Measurements from ENCODE around the gene C7orf57.
A peak's percentile ranks its signal among the peaks of the same experiment; 100 is the strongest.
"Not testable (repeated sequence)": the region's sequence is repeated elsewhere in the genome, so short reads cannot be mapped to it uniquely, and the experiment has no call there.

The C7orf57 gene

GRCh38 chr7:48077423-48077822 lies 42.1 kb downstream of the C7orf57 start:
- H3K23ac ChIP-seq (ENCODE audit: low read length in 2 of 2): no peak overlapping the region
- H3K36me3 ChIP-seq (ENCODE audit: control insufficient read depth in 1 of 2, insufficient read depth in 2 of 2, low read depth in 1 of 2, low read length in 2 of 2): no peaks in the 10 kb centered on the region
- no peaks in the 10 kb centered on the region for H3K79me1 ChIP-seq (replicated peaks; ENCODE audit: low read length, poor library complexity, severe bottlenecking)
- peaks cover 2% of the 10 kb centered on the region for H3K9me3 ChIP-seq (ENCODE audit: control insufficient read depth, low read length)
- no peak overlapping the region for H2AFZ ChIP-seq (ENCODE audit: low read depth, low read length)
- H3K14ac ChIP-seq (ENCODE audit: low read length in 2 of 2): no peak overlapping the region
- WGBS: 70% methylated on average over 1 of the region's 1 CpG
- no peak for DNase-seq
- H3K9ac ChIP-seq (ENCODE audit: low read length): no peak overlapping the region
- peaks cover 0 to 8% of the 10 kb centered on the region in 2 experiments for H3K27me3 ChIP-seq (ENCODE audit: control insufficient read depth in 1 of 2, insufficient read depth in 1 of 2, low read length in 2 of 2)
- H2BK120ac ChIP-seq (ENCODE audit: low read depth, low read length): no peak overlapping the region
- no peak overlapping the region for H3K27ac ChIP-seq (ENCODE audit: low read length, poor library complexity, severe bottlenecking)
- no peak overlapping the region for H3K4me2 ChIP-seq (ENCODE audit: low read length, poor library complexity, severe bottlenecking)
- no peak overlapping the region for H2BK15ac ChIP-seq (ENCODE audit: low read depth, poor library complexity, severe bottlenecking)
- H3K4me3 ChIP-seq (ENCODE audit: insufficient read depth in 1 of 2, low read depth in 1 of 2, low read length in 2 of 2): no peak overlapping the region
- H3K18ac ChIP-seq (ENCODE audit: low read depth in 1 of 2, low read length in 2 of 2): no peak overlapping the region
- no peak overlapping the region for H2AK5ac ChIP-seq (ENCODE audit: low read length, severe bottlenecking)
- no peak overlapping the region for H2BK12ac ChIP-seq (ENCODE audit: low read length in 2 of 2)
- no peak overlapping the region for H3K4ac ChIP-seq (ENCODE audit: low read depth in 1 of 2, low read length in 2 of 2)
- H2BK5ac ChIP-seq (ENCODE audit: low read depth, low read length, poor library complexity, severe bottlenecking): no peak overlapping the region
- H3K4me1 ChIP-seq (ENCODE audit: control insufficient read depth, insufficient read depth, low read depth, low read length): no peaks in the 10 kb centered on the region
- no peak overlapping the region for H4K8ac ChIP-seq (ENCODE audit: low read length)
- no peak overlapping the region for H4K91ac ChIP-seq (ENCODE audit: low read length)

- no peaks in the 10 kb centered on the region for H3K9me3 ChIP-seq (ENCODE audit: control insufficient read depth, low read length)
- H3K4me2 ChIP-seq (ENCODE audit: low read length, poor library complexity, severe bottlenecking): no peak overlapping the region
- no peak overlapping the region for H3K23ac ChIP-seq (ENCODE audit: low read length in 2 of 2)
- H2BK120ac ChIP-seq (ENCODE audit: low read depth, low read length): no peak overlapping the region
- H3K27ac ChIP-seq (ENCODE audit: low read length, poor library complexity, severe bottlenecking): no peak overlapping the region
- no peak overlapping the region for H2BK15ac ChIP-seq (ENCODE audit: low read depth, poor library complexity, severe bottlenecking)
- H3K4me3 ChIP-seq (ENCODE audit: insufficient read depth in 1 of 2, low read depth in 1 of 2, low read length in 2 of 2): no peak overlapping the region
- no peak overlapping the region for H2BK12ac ChIP-seq (ENCODE audit: low read length in 2 of 2)
- whole genome bisulfite sequencing: 100% methylated on average over 2 of the region's 2 CpGs
- H4K8ac ChIP-seq (ENCODE audit: low read length): no peak overlapping the region
- H2AFZ ChIP-seq (ENCODE audit: low read depth, low read length): no peak overlapping the region
- no peak overlapping the region for H3K9ac ChIP-seq (ENCODE audit: low read length)
- H3K4me1 ChIP-seq (ENCODE audit: control insufficient read depth, insufficient read depth, low read depth, low read length): peaks cover 3% of the 10 kb centered on the region
- H3K27me3 ChIP-seq (ENCODE audit: control insufficient read depth in 1 of 2, insufficient read depth in 1 of 2, low read length in 2 of 2): peaks cover 0 to 8% of the 10 kb centered on the region in 2 experiments
- H3K79me1 ChIP-seq (replicated peaks; ENCODE audit: low read length, poor library complexity, severe bottlenecking): no peaks in the 10 kb centered on the region
- no peak overlapping the region for H2BK5ac ChIP-seq (ENCODE audit: low read depth, low read length, poor library complexity, severe bottlenecking)
- no peak overlapping the region for H4K91ac ChIP-seq (ENCODE audit: low read length)
- H3K18ac ChIP-seq (ENCODE audit: low read depth in 1 of 2, low read length in 2 of 2): no peak overlapping the region
- no peak overlapping the region for H3K4ac ChIP-seq (ENCODE audit: low read depth in 1 of 2, low read length in 2 of 2)
- H3K36me3 ChIP-seq (ENCODE audit: control insufficient read depth in 1 of 2, insufficient read depth in 2 of 2, low read depth in 1 of 2, low read length in 2 of 2): no peaks in the 10 kb centered on the region
- no peak for DNase-seq
- H2AK5ac ChIP-seq (ENCODE audit: low read length, severe bottlenecking): no peak overlapping the region
- H3K14ac ChIP-seq (ENCODE audit: low read length in 2 of 2): no peak overlapping the region
Measured at GRCh38 chr7:48078470-48078869, 43.1 kb downstream of the C7orf57 start.

GRCh38 chr7:48082378-48082777 lies 47.0 kb downstream of the C7orf57 start:
- H2BK120ac ChIP-seq (ENCODE audit: low read depth, low read length); H3K4me2 ChIP-seq (ENCODE audit: low read length, poor library complexity, severe bottlenecking): not testable (repeated sequence)

DNA sequence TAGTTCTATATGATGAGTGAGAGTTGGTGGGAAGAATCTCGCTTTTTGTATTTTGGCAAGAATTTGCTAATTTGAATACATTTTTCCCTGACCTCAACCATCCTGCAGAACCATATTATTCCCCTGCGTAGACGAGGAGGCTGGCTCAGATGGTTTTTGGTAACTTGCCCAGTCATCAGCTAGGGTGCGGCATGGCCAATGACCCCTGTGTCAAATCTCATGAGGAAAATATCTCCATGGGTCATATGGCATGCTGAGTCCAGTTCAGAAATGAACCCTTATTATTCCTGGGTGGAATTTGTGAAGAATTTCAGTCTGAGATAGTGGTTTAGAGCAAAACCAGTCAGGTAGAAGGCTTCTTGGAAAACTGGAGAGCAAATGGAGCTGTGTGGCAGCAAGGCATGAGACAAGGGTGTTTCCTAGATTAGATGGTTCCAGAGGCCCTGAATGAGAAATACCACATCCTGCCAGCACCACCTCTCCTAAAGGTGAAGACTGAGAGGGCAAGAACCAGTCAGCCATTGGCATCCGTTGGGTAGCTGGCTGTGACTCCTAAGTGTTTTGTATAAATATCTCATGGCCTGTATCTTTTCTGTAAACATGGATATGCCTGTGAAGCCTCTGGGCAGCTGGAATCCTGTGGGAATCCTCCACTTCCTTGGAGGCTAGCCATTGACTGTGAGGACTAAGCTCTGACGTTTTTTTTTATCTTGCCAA lies 47.9 kb downstream of the C7orf57 start:
- Histone ChIP-seq H3K4me1 (ENCODE audit: control insufficient read depth, insufficient read depth, low read depth, low read length) (peaks cover 18% of the 10 kb centered on the region), H3K14ac (ENCODE audit: low read length in 2 of 2) (no peak overlapping the region), H3K9me3 (ENCODE audit: control insufficient read depth, low read length) (no peaks in the 10 kb centered on the region), H2BK120ac (ENCODE audit: low read depth, low read length) (peak overlapping the region; percentile 56), H2BK5ac (ENCODE audit: low read depth, low read length, poor library complexity, severe bottlenecking) (no peak overlapping the region), H3K27me3 (ENCODE audit: control insufficient read depth in 1 of 2, insufficient read depth in 1 of 2, low read length in 2 of 2) (peaks cover 0 to 4% of the 10 kb centered on the region in 2 experiments), H2BK12ac (ENCODE audit: low read length in 2 of 2) (peak overlapping the region in 1 of 2 experiments; percentile 92), H3K4me3 (ENCODE audit: insufficient read depth in 1 of 2, low read depth in 1 of 2, low read length in 2 of 2) (no peak overlapping the region), H3K9ac (ENCODE audit: low read length) (no peak overlapping the region), H3K79me1 (replicated peaks; ENCODE audit: low read length, poor library complexity, severe bottlenecking) (no peaks in the 10 kb centered on the region), H3K36me3 (ENCODE audit: control insufficient read depth in 1 of 2, insufficient read depth in 2 of 2, low read depth in 1 of 2, low read length in 2 of 2) (no peaks in the 10 kb centered on the region), H4K91ac (ENCODE audit: low read length) (no peak overlapping the region), H4K8ac (ENCODE audit: low read length) (no peak overlapping the region), H3K27ac (ENCODE audit: low read length, poor library complexity, severe bottlenecking) (peak overlapping the region; percentile 1), H2BK15ac (ENCODE audit: low read depth, poor library complexity, severe bottlenecking) (no peak overlapping the region), H2AK5ac (ENCODE audit: low read length, severe bottlenecking) (no peak overlapping the region), H3K18ac (ENCODE audit: low read depth in 1 of 2, low read length in 2 of 2) (peak overlapping the region; percentile 10 to 85), H3K23ac (ENCODE audit: low read length in 2 of 2) (no peak overlapping the region), H3K4me2 (ENCODE audit: low read length, poor library complexity, severe bottlenecking) (no peak overlapping the region), H3K4ac (ENCODE audit: low read depth in 1 of 2, low read length in 2 of 2) (peak overlapping the region in 1 of 2 experiments; percentile 63), H2AFZ (ENCODE audit: low read depth, low read length) (no peak overlapping the region)
- DNase-seq: peak; percentile 86
- WGBS: 49% methylated on average over 5 of the region's 6 CpGs

More at GRCh38 chr7:48082378-48082777, 47.0 kb downstream of the C7orf57 start:
- not testable (repeated sequence) for H3K4ac ChIP-seq (ENCODE audit: low read depth in 1 of 2, low read length in 2 of 2); H3K9me3 ChIP-seq (ENCODE audit: control insufficient read depth, low read length); H3K36me3 ChIP-seq (ENCODE audit: control insufficient read depth in 1 of 2, insufficient read depth in 2 of 2, low read depth in 1 of 2, low read length in 2 of 2); H3K23ac ChIP-seq (ENCODE audit: low read length in 2 of 2); H4K91ac ChIP-seq (ENCODE audit: low read length); DNase-seq; H2BK12ac ChIP-seq (ENCODE audit: low read length in 2 of 2); H2BK5ac ChIP-seq (ENCODE audit: low read depth, low read length, poor library complexity, severe bottlenecking); H2AK5ac ChIP-seq (ENCODE audit: low read length, severe bottlenecking); H2AFZ ChIP-seq (ENCODE audit: low read depth, low read length); H3K9ac ChIP-seq (ENCODE audit: low read length); H3K18ac ChIP-seq (ENCODE audit: low read depth in 1 of 2, low read length in 2 of 2); H3K14ac ChIP-seq (ENCODE audit: low read length in 2 of 2); H3K27ac ChIP-seq (ENCODE audit: low read length, poor library complexity, severe bottlenecking); H3K79me1 ChIP-seq (replicated peaks; ENCODE audit: low read length, poor library complexity, severe bottlenecking); H4K8ac ChIP-seq (ENCODE audit: low read length); H2BK15ac ChIP-seq (ENCODE audit: low read depth, poor library complexity, severe bottlenecking); H3K27me3 ChIP-seq (ENCODE audit: control insufficient read depth in 1 of 2, insufficient read depth in 1 of 2, low read length in 2 of 2); H3K4me3 ChIP-seq (ENCODE audit: insufficient read depth in 1 of 2, low read depth in 1 of 2, low read length in 2 of 2)
- H3K4me1 ChIP-seq (ENCODE audit: control insufficient read depth, insufficient read depth, low read depth, low read length): peaks cover 12% of the 10 kb centered on the region
